HEK293 (cell line): Measurements from ENCODE around the gene UNC13A.

ENCODE experiments used
- ATF2 ChIP-seq: fragments of 450-650 bp; formaldehyde crosslinking; IDR thresholded peaks from 2 replicates; pipeline ENCODE4 v1.5.1; 2016; ENCODE audit warnings: missing biosample characterization, missing genetic modification characterization, low read depth
- GLIS1 ChIP-seq: fragments of 450-650 bp; formaldehyde crosslinking; IDR thresholded peaks from 2 replicates; pipeline ENCODE4 v1.5.1; 2016; ENCODE audit warnings: missing biosample characterization, missing genetic modification characterization
- KLF1 ChIP-seq: fragments of 450-650 bp; formaldehyde crosslinking; IDR thresholded peaks from 2 replicates; pipeline ENCODE4 v1.5.1; 2016; ENCODE audit warnings: missing biosample characterization, missing genetic modification characterization
- KLF7 ChIP-seq: fragments of 450-650 bp; formaldehyde crosslinking; IDR thresholded peaks from 2 replicates; pipeline ENCODE4 v1.5.1; 2016; ENCODE audit warnings: missing biosample characterization, missing genetic modification characterization, borderline replicate concordance
- OSR2 ChIP-seq: fragments of 450-650 bp; formaldehyde crosslinking; IDR thresholded peaks from 2 replicates; pipeline ENCODE4 v1.5.1; 2016; ENCODE audit warnings: missing biosample characterization, missing genetic modification characterization
- PATZ1 ChIP-seq: fragments of 450-650 bp; formaldehyde crosslinking; IDR thresholded peaks from 2 replicates; pipeline ENCODE4 v1.5.1; 2016; ENCODE audit warnings: missing biosample characterization, missing genetic modification characterization
- REPIN1 ChIP-seq: fragments of 450-650 bp; formaldehyde crosslinking; IDR thresholded peaks from 2 replicates; pipeline ENCODE4 v1.5.1; 2017; ENCODE audit warnings: missing biosample characterization, missing genetic modification characterization, low read depth
- SP2 ChIP-seq: fragments of 450-650 bp; formaldehyde crosslinking; IDR thresholded peaks from 2 replicates; pipeline ENCODE4 v1.5.1; 2016; ENCODE audit warnings: missing biosample characterization, missing genetic modification characterization
- TSHZ1 ChIP-seq: fragments of 450-650 bp; formaldehyde crosslinking; IDR thresholded peaks from 2 replicates; pipeline ENCODE4 v1.5.1; 2016; ENCODE audit warnings: missing biosample characterization, missing genetic modification characterization, borderline replicate concordance
- ZNF19 ChIP-seq: fragments of 450-650 bp; formaldehyde crosslinking; IDR thresholded peaks from 2 replicates; pipeline ENCODE4; 2016; ENCODE audit warnings: missing biosample characterization, missing genetic modification characterization, low read depth
- ZNF202 ChIP-seq: fragments of 450-650 bp; formaldehyde crosslinking; IDR thresholded peaks from 2 replicates; pipeline ENCODE4 v1.5.1; 2016; ENCODE audit warnings: missing biosample characterization, missing genetic modification characterization, borderline replicate concordance
- ZNF311 ChIP-seq: fragments of 450-650 bp; formaldehyde crosslinking; IDR thresholded peaks from 2 replicates; pipeline ENCODE4 v1.5.1; 2017; ENCODE audit warnings: missing biosample characterization, missing genetic modification characterization, borderline replicate concordance
- ZNF324 ChIP-seq: fragments of 450-650 bp; formaldehyde crosslinking; IDR thresholded peaks from 2 replicates; pipeline ENCODE4 v1.5.1; 2016; ENCODE audit warnings: missing biosample characterization, missing genetic modification characterization
- ZNF354C ChIP-seq: fragments of 450-650 bp; formaldehyde crosslinking; IDR thresholded peaks from 2 replicates; pipeline ENCODE4 v1.5.1; 2016; ENCODE audit warnings: missing biosample characterization, missing genetic modification characterization, low read depth, borderline replicate concordance
- ZNF394 ChIP-seq: fragments of 450-650 bp; formaldehyde crosslinking; IDR thresholded peaks from 2 replicates; pipeline ENCODE4 v1.5.1; 2016; ENCODE audit warnings: missing biosample characterization, missing genetic modification characterization, mild to moderate bottlenecking, moderate library complexity, borderline replicate concordance
- ZNF398 ChIP-seq: fragments of 450-650 bp; formaldehyde crosslinking; IDR thresholded peaks from 2 replicates; pipeline ENCODE4 v1.5.1; 2017; ENCODE audit warnings: missing biosample characterization, missing genetic modification characterization
- ZNF426 ChIP-seq: fragments of 450-650 bp; formaldehyde crosslinking; IDR thresholded peaks from 2 replicates; pipeline ENCODE4 v1.5.1; 2017; ENCODE audit warnings: missing biosample characterization, missing genetic modification characterization, mild to moderate bottlenecking, inconsistent platforms, moderate library complexity
- ZNF48 ChIP-seq: fragments of 450-650 bp; formaldehyde crosslinking; IDR thresholded peaks from 2 replicates; pipeline ENCODE4 v1.5.1; 2016; ENCODE audit warnings: missing biosample characterization, missing genetic modification characterization
- ZNF518A ChIP-seq: fragments of 450-650 bp; formaldehyde crosslinking; conservative IDR thresholded peaks from 2 replicates; pipeline ENCODE4 v1.5.1; 2016; ENCODE audit warnings: low read depth, missing biosample characterization, missing genetic modification characterization
- ZNF521 ChIP-seq: fragments of 450-650 bp; formaldehyde crosslinking; IDR thresholded peaks from 2 replicates; pipeline ENCODE4 v1.5.1; 2017; ENCODE audit warnings: missing biosample characterization, mild to moderate bottlenecking, missing genetic modification characterization
- ZNF560 ChIP-seq: fragments of 450-650 bp; formaldehyde crosslinking; IDR thresholded peaks from 2 replicates; pipeline ENCODE4 v1.5.1; 2017; ENCODE audit warnings: missing biosample characterization, missing genetic modification characterization, borderline replicate concordance
- ZNF600 ChIP-seq: fragments of 450-650 bp; formaldehyde crosslinking; IDR thresholded peaks from 2 replicates; pipeline ENCODE4 v1.5.1; 2016; ENCODE audit warnings: missing biosample characterization, missing genetic modification characterization
- ZNF610 ChIP-seq: fragments of 450-650 bp; formaldehyde crosslinking; IDR thresholded peaks from 2 replicates; pipeline ENCODE4 v1.5.1; 2016; ENCODE audit warnings: missing biosample characterization, missing genetic modification characterization, borderline replicate concordance
- ZNF654 ChIP-seq: fragments of 450-650 bp; formaldehyde crosslinking; IDR thresholded peaks from 2 replicates; pipeline ENCODE4 v1.5.1; 2016; ENCODE audit warnings: low read depth, missing biosample characterization, missing genetic modification characterization
- ZNF837 ChIP-seq: fragments of 450-650 bp; formaldehyde crosslinking; IDR thresholded peaks from 2 replicates; pipeline ENCODE4 v1.5.1; 2016; ENCODE audit warnings: missing biosample characterization, missing genetic modification characterization

The UNC13A gene

GRCh38 chr19:17605761-17606589 lies 82.2 kb downstream of the UNC13A start (continued):
- peak; percentile 41 for TF ChIP-seq PATZ1 (tag by site-specific recombination)
- no peak; the same call in 1 of the 2 replicates for TF ChIP-seq ZNF654
- TF ChIP-seq ZNF48 (tag by site-specific recombination), result no peak
- no peak for TF ChIP-seq ZNF837 (tag by site-specific recombination)
- TF ChIP-seq ZNF398, result no peak; the same call in 1 of the 2 replicates
- peak; percentile 63 for TF ChIP-seq GLIS1
- TF ChIP-seq ZNF560, result no peak
- no peak for TF ChIP-seq TSHZ1 (tag by site-specific recombination)
- no peak for TF ChIP-seq ZNF354C (tag by site-specific recombination)
- no peak for TF ChIP-seq ZNF518A (tag by site-specific recombination)
- no peak for TF ChIP-seq ZNF311 (tag by site-specific recombination)
- TF ChIP-seq ZNF521 (tag by site-specific recombination), result no peak
- peak; percentile 83; the same call in 1 of the 2 replicates for TF ChIP-seq ZNF324 (tag by site-specific recombination)
- peak; percentile 27; the same call in 1 of the 2 replicates for TF ChIP-seq ZNF394 (tag by site-specific recombination)
- no peak for TF ChIP-seq ZNF202 (tag by site-specific recombination)
- peak; percentile 97 for TF ChIP-seq ZNF600 (tag by site-specific recombination)
- peak; percentile 100 for TF ChIP-seq KLF1 (tag by site-specific recombination)
- no peak for TF ChIP-seq REPIN1
- TF ChIP-seq ATF2, result no peak
- TF ChIP-seq SP2 (tag by site-specific recombination), result peak; percentile 90
- TF ChIP-seq ZNF19 (tag by site-specific recombination), result no peak
- no peak for TF ChIP-seq OSR2
- peak; percentile 87 for TF ChIP-seq ZNF610 (tag by site-specific recombination)
- TF ChIP-seq ZNF426, result no peak
- TF ChIP-seq KLF7, result peak; percentile 88; the same call in 1 of the 2 replicates
